ENCODE data around the gene ZCCHC14. TPM values are rescaled to one million over a fixed set of nuclear protein-coding genes. Genes with fewer than 3 reads are reported as not detected.

ZCCHC14 gene
- total and polyA plus RNA-seq, 2 of the 13 experiments (the other 11 are each of a cell fraction or from before 2014, with no cell fraction given) = 12.4 to 12.5 TPM

DNA sequence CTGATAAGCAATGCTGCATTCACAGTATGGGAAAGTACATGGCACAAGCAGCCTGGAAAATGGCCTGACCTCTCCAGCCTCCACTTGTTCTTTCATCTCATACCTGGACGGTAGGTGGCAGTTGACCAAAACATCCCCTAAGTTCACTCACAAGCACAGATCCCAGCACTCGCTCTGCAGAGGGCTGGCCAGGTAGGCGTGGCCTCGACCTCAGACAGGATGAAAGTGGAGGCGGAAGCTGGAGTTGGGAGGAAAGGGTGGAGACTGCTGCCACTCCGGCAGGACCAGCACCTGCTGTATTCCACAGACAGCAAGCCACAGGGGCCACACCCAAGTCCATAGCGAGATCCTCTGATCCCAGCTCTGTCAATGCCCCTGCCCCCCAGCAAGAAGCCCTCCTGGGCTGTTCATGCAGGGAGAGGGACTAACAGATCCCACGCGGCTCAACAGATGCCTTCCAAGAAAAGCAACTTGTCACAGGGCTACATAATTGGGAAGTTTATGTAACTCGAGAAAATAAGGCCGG lies 31.3 kb downstream of the ZCCHC14 start (continued):
- TF ChIP-seq KAT8 (CRISPR knock-in tag; IDR thresholded peaks at IDR 0.05) (peak; percentile 80), TAF1 (CRISPR knock-in tag; IDR thresholded peaks at IDR 0.05) (peak; percentile 38; the same call in 1 of the 2 replicates), POLR2AphosphoS5 (IDR thresholded peaks at IDR 0.05; ENCODE audit: low read depth, low read length) (0 out of 2 replicates have a peak, but pooled peaks have one; percentile 20), BCL6 (CRISPR knock-in tag; IDR thresholded peaks at IDR 0.05) (peak; percentile 55), ZNF331 (CRISPR knock-in tag; IDR thresholded peaks at IDR 0.05) (peak; percentile 76), FOXO1 (CRISPR knock-in tag; IDR thresholded peaks at IDR 0.05) (peak; percentile 59), KDM3A (CRISPR knock-in tag; IDR thresholded peaks at IDR 0.05; ENCODE audit: low read depth) (peak; percentile 66; the same call in 1 of the 2 replicates), ERF (CRISPR knock-in tag; IDR thresholded peaks at IDR 0.05) (peak; percentile 91), MAZ (IDR thresholded peaks at IDR 0.05; ENCODE audit: borderline replicate concordance, low read depth, low read length) (peak; percentile 14; the same call in 1 of the 2 replicates), MAZ (CRISPR knock-in tag; IDR thresholded peaks at IDR 0.05; ENCODE audit: low read depth) (peak; percentile 55; the same call in 1 of the 2 replicates), ELF1 (CRISPR knock-in tag; IDR thresholded peaks at IDR 0.05) (peak; percentile 79), KAT7 (CRISPR knock-in tag; IDR thresholded peaks at IDR 0.05; ENCODE audit: borderline replicate concordance) (peak; percentile 49; the same call in 1 of the 2 replicates)
- TF ChIP-seq, protein P1, sequence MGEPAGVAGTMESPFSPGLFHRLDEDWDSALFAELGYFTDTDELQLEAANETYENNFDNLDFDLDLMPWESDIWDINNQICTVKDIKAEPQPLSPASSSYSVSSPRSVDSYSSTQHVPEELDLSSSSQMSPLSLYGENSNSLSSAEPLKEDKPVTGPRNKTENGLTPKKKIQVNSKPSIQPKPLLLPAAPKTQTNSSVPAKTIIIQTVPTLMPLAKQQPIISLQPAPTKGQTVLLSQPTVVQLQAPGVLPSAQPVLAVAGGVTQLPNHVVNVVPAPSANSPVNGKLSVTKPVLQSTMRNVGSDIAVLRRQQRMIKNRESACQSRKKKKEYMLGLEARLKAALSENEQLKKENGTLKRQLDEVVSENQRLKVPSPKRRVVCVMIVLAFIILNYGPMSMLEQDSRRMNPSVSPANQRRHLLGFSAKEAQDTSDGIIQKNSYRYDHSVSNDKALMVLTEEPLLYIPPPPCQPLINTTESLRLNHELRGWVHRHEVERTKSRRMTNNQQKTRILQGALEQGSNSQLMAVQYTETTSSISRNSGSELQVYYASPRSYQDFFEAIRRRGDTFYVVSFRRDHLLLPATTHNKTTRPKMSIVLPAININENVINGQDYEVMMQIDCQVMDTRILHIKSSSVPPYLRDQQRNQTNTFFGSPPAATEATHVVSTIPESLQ (CRISPR knock-in tag; conservative IDR thresholded peaks at IDR 0.05) = 0 out of 2 replicates have a peak, but pooled peaks have one; percentile 63
- TF ChIP-seq, protein P2, sequence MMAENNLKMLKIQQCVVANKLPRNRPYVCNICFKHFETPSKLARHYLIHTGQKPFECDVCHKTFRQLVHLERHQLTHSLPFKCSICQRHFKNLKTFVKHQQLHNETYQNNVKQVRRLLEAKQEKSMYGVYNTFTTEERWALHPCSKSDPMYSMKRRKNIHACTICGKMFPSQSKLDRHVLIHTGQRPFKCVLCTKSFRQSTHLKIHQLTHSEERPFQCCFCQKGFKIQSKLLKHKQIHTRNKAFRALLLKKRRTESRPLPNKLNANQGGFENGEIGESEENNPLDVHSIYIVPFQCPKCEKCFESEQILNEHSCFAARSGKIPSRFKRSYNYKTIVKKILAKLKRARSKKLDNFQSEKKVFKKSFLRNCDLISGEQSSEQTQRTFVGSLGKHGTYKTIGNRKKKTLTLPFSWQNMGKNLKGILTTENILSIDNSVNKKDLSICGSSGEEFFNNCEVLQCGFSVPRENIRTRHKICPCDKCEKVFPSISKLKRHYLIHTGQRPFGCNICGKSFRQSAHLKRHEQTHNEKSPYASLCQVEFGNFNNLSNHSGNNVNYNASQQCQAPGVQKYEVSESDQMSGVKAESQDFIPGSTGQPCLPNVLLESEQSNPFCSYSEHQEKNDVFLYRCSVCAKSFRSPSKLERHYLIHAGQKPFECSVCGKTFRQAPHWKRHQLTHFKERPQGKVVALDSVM (CRISPR knock-in tag; IDR thresholded peaks at IDR 0.05) = peak; percentile 70; the same call in 1 of the 2 replicates
- TF ChIP-seq, protein P3, sequence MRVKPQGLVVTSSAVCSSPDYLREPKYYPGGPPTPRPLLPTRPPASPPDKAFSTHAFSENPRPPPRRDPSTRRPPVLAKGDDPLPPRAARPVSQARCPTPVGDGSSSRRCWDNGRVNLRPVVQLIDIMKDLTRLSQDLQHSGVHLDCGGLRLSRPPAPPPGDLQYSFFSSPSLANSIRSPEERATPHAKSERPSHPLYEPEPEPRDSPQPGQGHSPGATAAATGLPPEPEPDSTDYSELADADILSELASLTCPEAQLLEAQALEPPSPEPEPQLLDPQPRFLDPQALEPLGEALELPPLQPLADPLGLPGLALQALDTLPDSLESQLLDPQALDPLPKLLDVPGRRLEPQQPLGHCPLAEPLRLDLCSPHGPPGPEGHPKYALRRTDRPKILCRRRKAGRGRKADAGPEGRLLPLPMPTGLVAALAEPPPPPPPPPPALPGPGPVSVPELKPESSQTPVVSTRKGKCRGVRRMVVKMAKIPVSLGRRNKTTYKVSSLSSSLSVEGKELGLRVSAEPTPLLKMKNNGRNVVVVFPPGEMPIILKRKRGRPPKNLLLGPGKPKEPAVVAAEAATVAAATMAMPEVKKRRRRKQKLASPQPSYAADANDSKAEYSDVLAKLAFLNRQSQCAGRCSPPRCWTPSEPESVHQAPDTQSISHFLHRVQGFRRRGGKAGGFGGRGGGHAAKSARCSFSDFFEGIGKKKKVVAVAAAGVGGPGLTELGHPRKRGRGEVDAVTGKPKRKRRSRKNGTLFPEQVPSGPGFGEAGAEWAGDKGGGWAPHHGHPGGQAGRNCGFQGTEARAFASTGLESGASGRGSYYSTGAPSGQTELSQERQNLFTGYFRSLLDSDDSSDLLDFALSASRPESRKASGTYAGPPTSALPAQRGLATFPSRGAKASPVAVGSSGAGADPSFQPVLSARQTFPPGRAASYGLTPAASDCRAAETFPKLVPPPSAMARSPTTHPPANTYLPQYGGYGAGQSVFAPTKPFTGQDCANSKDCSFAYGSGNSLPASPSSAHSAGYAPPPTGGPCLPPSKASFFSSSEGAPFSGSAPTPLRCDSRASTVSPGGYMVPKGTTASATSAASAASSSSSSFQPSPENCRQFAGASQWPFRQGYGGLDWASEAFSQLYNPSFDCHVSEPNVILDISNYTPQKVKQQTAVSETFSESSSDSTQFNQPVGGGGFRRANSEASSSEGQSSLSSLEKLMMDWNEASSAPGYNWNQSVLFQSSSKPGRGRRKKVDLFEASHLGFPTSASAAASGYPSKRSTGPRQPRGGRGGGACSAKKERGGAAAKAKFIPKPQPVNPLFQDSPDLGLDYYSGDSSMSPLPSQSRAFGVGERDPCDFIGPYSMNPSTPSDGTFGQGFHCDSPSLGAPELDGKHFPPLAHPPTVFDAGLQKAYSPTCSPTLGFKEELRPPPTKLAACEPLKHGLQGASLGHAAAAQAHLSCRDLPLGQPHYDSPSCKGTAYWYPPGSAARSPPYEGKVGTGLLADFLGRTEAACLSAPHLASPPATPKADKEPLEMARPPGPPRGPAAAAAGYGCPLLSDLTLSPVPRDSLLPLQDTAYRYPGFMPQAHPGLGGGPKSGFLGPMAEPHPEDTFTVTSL (CRISPR knock-in tag; IDR thresholded peaks at IDR 0.05; ENCODE audit: borderline replicate concordance) = 0 out of 2 replicates have a peak, but pooled peaks have one; percentile 51
- TF ChIP-seq, protein P4, sequence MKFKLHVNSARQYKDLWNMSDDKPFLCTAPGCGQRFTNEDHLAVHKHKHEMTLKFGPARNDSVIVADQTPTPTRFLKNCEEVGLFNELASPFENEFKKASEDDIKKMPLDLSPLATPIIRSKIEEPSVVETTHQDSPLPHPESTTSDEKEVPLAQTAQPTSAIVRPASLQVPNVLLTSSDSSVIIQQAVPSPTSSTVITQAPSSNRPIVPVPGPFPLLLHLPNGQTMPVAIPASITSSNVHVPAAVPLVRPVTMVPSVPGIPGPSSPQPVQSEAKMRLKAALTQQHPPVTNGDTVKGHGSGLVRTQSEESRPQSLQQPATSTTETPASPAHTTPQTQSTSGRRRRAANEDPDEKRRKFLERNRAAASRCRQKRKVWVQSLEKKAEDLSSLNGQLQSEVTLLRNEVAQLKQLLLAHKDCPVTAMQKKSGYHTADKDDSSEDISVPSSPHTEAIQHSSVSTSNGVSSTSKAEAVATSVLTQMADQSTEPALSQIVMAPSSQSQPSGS (CRISPR knock-in tag; IDR thresholded peaks at IDR 0.05) = peak; percentile 74; the same call in 1 of the 2 replicates
- TF ChIP-seq, protein P5, sequence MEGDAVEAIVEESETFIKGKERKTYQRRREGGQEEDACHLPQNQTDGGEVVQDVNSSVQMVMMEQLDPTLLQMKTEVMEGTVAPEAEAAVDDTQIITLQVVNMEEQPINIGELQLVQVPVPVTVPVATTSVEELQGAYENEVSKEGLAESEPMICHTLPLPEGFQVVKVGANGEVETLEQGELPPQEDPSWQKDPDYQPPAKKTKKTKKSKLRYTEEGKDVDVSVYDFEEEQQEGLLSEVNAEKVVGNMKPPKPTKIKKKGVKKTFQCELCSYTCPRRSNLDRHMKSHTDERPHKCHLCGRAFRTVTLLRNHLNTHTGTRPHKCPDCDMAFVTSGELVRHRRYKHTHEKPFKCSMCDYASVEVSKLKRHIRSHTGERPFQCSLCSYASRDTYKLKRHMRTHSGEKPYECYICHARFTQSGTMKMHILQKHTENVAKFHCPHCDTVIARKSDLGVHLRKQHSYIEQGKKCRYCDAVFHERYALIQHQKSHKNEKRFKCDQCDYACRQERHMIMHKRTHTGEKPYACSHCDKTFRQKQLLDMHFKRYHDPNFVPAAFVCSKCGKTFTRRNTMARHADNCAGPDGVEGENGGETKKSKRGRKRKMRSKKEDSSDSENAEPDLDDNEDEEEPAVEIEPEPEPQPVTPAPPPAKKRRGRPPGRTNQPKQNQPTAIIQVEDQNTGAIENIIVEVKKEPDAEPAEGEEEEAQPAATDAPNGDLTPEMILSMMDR (CRISPR knock-in tag; IDR thresholded peaks at IDR 0.05) = peak; percentile 95

Data from HepG2 (cell line).